Neural progenitor cell (in vitro differentiated cells): ENCODE data around the gene DMBX1. TPM values are rescaled to one million over a fixed set of nuclear protein-coding genes. Genes with fewer than 3 reads are reported as not detected.
A peak's percentile ranks its signal among the peaks of the same experiment; 100 is the strongest.

Experiments used
- DNase-seq: peaks from one replicate; pipeline ENCODE4 v3.0.0-alpha.2; 2016; ENCODE audit warnings: low spot score
- H2AFZ ChIP-seq: fragments of 200-600 bp; sonication (generic); replicated peaks from 2 replicates; pipeline ENCODE4 v1.6.1; 2016; ENCODE audit warnings: antibody characterized with exemption
- H3F3A ChIP-seq: fragments of 200-600 bp; sonication (generic); 2 replicates; pipeline ENCODE4 v1.6.1; 2016; ENCODE audit warnings: antibody characterized with exemption, low read depth
- H3K27ac ChIP-seq: fragments of 200-600 bp; sonication (generic); 2 replicates; pipeline ENCODE4 v1.5.1; 2016; ENCODE audit warnings: mild to moderate bottlenecking
- H3K27me3 ChIP-seq: fragments of 200-600 bp; sonication (generic); 2 replicates; pipeline ENCODE4 v1.6.1; 2016; ENCODE audit warnings: mild to moderate bottlenecking, moderate library complexity
- H3K36me3 ChIP-seq: fragments of 200-600 bp; sonication (generic); 2 replicates; pipeline ENCODE4 v1.5.1; 2016
- H3K4me1 ChIP-seq: fragments of 200-600 bp; sonication (generic); 2 replicates; pipeline ENCODE4 v1.6.1; 2016; ENCODE audit warnings: mixed run types
- H3K4me2 ChIP-seq: fragments of 200-600 bp; sonication (generic); 2 replicates; pipeline ENCODE4 v1.6.1; 2016
- H3K4me3 ChIP-seq: fragments of 200-600 bp; sonication (generic); 2 replicates; pipeline ENCODE4 v1.5.1; 2016
- H3K79me2 ChIP-seq: fragments of 200-600 bp; sonication (generic); 2 replicates; pipeline ENCODE4 v1.6.1; 2016; ENCODE audit warnings: low read depth
- H3K9ac ChIP-seq: fragments of 200-600 bp; sonication (generic); 2 replicates; pipeline ENCODE4 v1.6.1; 2016
- H3K9me3 ChIP-seq: fragments of 200-600 bp; sonication (generic); 2 replicates; pipeline ENCODE4 v1.5.1; 2016; ENCODE audit warnings: low read depth
- H4K20me1 ChIP-seq: fragments of 200-600 bp; sonication (generic); 2 replicates; pipeline ENCODE4 v1.6.1; 2016; ENCODE audit warnings: low read depth
- H3K27ac Mint-ChIP-seq: 3 replicates; pipeline ENCODE4 v1.8.0; 2021; ENCODE audit warnings: mixed read lengths
- H3K27me3 Mint-ChIP-seq: 2 replicates; pipeline ENCODE4 v1.8.0; 2022; ENCODE audit warnings: low read depth, mild to moderate bottlenecking, inconsistent platforms, moderate library complexity, mixed read lengths; ENCODE audit not compliant: insufficient read depth
- H3K36me3 Mint-ChIP-seq: 3 replicates; pipeline ENCODE4 v1.8.0; 2021; ENCODE audit warnings: mixed read lengths
- H3K4me1 Mint-ChIP-seq: 3 replicates; pipeline ENCODE4 v1.8.0; 2021; ENCODE audit warnings: mixed read lengths
- H3K4me3 Mint-ChIP-seq: 3 replicates; pipeline ENCODE4 v1.8.0; 2021; ENCODE audit warnings: mild to moderate bottlenecking, moderate library complexity, mixed read lengths
- H3K9me3 Mint-ChIP-seq: 3 replicates; pipeline ENCODE4 v1.8.0; 2020; ENCODE audit warnings: mixed read lengths
- CTCF ChIP-seq: fragments of 200-600 bp; sonication (generic); IDR thresholded peaks from 2 replicates; pipeline ENCODE4 v1.5.1; 2017; ENCODE audit warnings: antibody characterized with exemption, mild to moderate bottlenecking
- EZH2 ChIP-seq: fragments of 200-600 bp; sonication (generic); IDR thresholded peaks from 2 replicates; pipeline ENCODE4 v1.6.1; 2017; ENCODE audit warnings: antibody characterized with exemption, mild to moderate bottlenecking, moderate library complexity
- EZH2phosphoT487 ChIP-seq: fragments of 200-600 bp; sonication (generic); IDR thresholded peaks from 2 replicates; pipeline ENCODE4 v1.6.1; 2017; ENCODE audit warnings: antibody characterized with exemption
- total RNA-seq: library from RNA; depleted of rRNA; stranded (reverse); fragments of >200 nt; gene quantifications from 2 replicates; pipeline ENCODE4 v1.2.3, GENCODE V29; 2015; ENCODE audit warnings: low replicate concordance

DMBX1 gene
- total RNA-seq, 1 donor from 2014 or later: 0.06 TPM

DNA sequence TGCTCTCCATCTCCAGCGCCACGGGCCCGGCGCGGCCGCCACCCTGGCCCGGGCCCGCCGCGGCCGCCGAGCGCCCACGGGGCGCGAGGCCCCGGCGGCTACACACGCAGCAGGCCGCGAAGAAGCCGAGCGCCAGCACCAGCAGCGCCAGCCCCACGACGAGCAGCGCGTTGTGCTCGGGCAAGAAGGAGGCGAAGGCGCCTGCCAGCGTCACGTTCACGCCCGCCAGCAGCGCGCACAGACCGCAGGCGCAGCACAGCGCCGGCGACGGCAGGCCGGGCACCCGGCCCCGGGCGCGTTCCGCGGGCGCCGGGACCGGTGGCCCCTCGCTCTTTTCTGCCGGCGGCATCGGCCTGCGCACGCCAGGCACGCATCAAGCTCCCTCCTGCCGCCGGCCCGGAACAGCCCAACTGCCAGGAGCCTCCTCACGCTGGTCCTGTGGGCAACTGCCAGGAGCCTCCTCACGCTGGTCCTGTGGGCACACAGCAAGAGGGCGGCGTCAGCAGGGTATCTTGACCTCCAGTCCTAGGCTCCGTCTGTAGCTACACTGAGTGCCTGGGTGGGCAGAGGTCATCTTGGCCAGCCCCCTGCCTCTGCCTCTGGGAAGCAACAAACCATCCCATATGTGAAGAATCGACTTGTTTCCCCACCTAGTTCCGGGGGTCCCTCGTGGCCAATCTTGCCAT is 43.7 kb downstream of the DMBX1 start:
- H3K4me1 ChIP-seq: peaks cover 4% of the 10 kb centered on the region
- H4K20me1 ChIP-seq: peaks cover 21% of the 10 kb centered on the region
- no peaks in the 10 kb centered on the region for H3K9me3 ChIP-seq
- H3K9ac ChIP-seq: no peak overlapping the region
- peak overlapping the region; percentile 42 for H3K4me3 ChIP-seq
- TF ChIP-seq EZH2 (peak; percentile 72), EZH2phosphoT487 (peak; percentile 71), CTCF (no peak)
- H3K4me3 Mint-ChIP-seq: peak overlapping the region; percentile 84
- H3K36me3 ChIP-seq: no peaks in the 10 kb centered on the region
- peak overlapping the region; percentile 79 for H3K4me2 ChIP-seq
- no peak overlapping the region for H3K27ac Mint-ChIP-seq
- peaks cover 100% of the 10 kb centered on the region for H3K27me3 ChIP-seq
- no peaks in the 10 kb centered on the region for H3F3A ChIP-seq
- H3K79me2 ChIP-seq: no peaks in the 10 kb centered on the region
- DNase-seq: peak; percentile 65
- H3K9me3 Mint-ChIP-seq: peaks cover 19% of the 10 kb centered on the region
- peaks cover 58% of the 10 kb centered on the region for H3K27me3 Mint-ChIP-seq
- peaks cover 8% of the 10 kb centered on the region for H3K4me1 Mint-ChIP-seq
- H3K27ac ChIP-seq: no peak overlapping the region
- peak overlapping the region; percentile 15 for H2AFZ ChIP-seq
- H3K36me3 Mint-ChIP-seq: no peaks in the 10 kb centered on the region

- H3K9me3 ChIP-seq: no peaks in the 10 kb centered on the region
- H3K79me2 ChIP-seq: no peaks in the 10 kb centered on the region
- H3K36me3 ChIP-seq: no peaks in the 10 kb centered on the region
- Mint-ChIP-seq H3K9me3 (peaks cover 21% of the 10 kb centered on the region), H3K4me3 (no peak overlapping the region), H3K4me1 (no peaks in the 10 kb centered on the region), H3K27ac (no peak overlapping the region), H3K27me3 (peaks cover 54% of the 10 kb centered on the region), H3K36me3 (no peaks in the 10 kb centered on the region)
- no peak overlapping the region for H3K9ac ChIP-seq
- TF ChIP-seq EZH2 (no peak), EZH2phosphoT487 (no peak), CTCF (peak; percentile 23)
- no peaks in the 10 kb centered on the region for H3F3A ChIP-seq
- no peak for DNase-seq
- peaks cover 11% of the 10 kb centered on the region for H4K20me1 ChIP-seq
- H3K4me2 ChIP-seq: no peak overlapping the region
- H3K27ac ChIP-seq: no peak overlapping the region
- H3K4me1 ChIP-seq: peaks cover 4% of the 10 kb centered on the region
- no peak overlapping the region for H3K4me3 ChIP-seq
- H3K27me3 ChIP-seq: peaks cover 100% of the 10 kb centered on the region
- H2AFZ ChIP-seq: no peak overlapping the region
Measured at GRCh38 chr1:46535063-46535462, 45.4 kb downstream of the DMBX1 start.

DNA sequence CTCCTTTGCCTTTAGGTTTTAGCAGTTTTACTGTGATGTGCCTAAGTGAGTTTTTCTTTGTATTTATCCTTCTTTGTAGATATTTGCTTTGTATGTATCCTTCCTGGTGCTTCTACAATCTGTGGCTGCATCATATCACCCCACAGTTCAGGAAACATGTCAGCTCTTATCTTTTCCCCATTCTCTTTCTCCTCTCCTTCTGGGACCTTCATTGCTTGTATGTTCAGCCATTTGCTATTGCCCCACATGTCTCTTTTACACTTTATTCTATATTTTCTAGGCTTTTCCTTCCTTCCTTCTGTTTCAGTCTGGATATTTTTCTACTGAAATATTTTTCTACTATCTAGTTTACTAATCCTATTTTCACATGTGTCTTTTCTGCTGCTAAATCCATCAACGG is 46.9 kb downstream of the DMBX1 start:
- no peaks in the 10 kb centered on the region for H3F3A ChIP-seq
- H3K4me1 ChIP-seq: peaks cover 4% of the 10 kb centered on the region
- Mint-ChIP-seq H3K9me3 (peaks cover 24% of the 10 kb centered on the region), H3K27me3 (peaks cover 53% of the 10 kb centered on the region), H3K36me3 (no peaks in the 10 kb centered on the region), H3K4me1 (no peaks in the 10 kb centered on the region), H3K27ac (no peak overlapping the region), H3K4me3 (no peak overlapping the region)
- H3K79me2 ChIP-seq: no peaks in the 10 kb centered on the region
- H3K4me3 ChIP-seq: no peak overlapping the region
- no peak overlapping the region for H3K9ac ChIP-seq
- H3K9me3 ChIP-seq: no peaks in the 10 kb centered on the region
- peaks cover 100% of the 10 kb centered on the region for H3K27me3 ChIP-seq
- peaks cover 11% of the 10 kb centered on the region for H4K20me1 ChIP-seq
- no peak for DNase-seq
- H3K36me3 ChIP-seq: no peaks in the 10 kb centered on the region
- TF ChIP-seq EZH2: no peak
- no peak for TF ChIP-seq CTCF
- TF ChIP-seq EZH2phosphoT487: no peak
- H3K4me2 ChIP-seq: no peak overlapping the region
- H2AFZ ChIP-seq: no peak overlapping the region
- H3K27ac ChIP-seq: no peak overlapping the region
